LHCN-M2 (cell line): Measurements from ENCODE around the gene FAM124A. TPM values are rescaled to one million over a fixed set of nuclear protein-coding genes. Genes with fewer than 3 reads are reported as not detected.

ENCODE experiments used
- DNase-seq: peaks from one replicate; pipeline ENCODE4 v3.0.0-alpha.2; 2012; ENCODE audit warnings: low read depth
- total RNA-seq: library from RNA; depleted of rRNA; stranded (reverse); fragments of >200 nt; gene quantifications from 2 replicates; pipeline ENCODE4 v1.2.3, GENCODE V29; 2014; rRNA removed

The FAM124A gene
- total RNA-seq, 1 experiment from 2014 or later: not detected

DNA sequence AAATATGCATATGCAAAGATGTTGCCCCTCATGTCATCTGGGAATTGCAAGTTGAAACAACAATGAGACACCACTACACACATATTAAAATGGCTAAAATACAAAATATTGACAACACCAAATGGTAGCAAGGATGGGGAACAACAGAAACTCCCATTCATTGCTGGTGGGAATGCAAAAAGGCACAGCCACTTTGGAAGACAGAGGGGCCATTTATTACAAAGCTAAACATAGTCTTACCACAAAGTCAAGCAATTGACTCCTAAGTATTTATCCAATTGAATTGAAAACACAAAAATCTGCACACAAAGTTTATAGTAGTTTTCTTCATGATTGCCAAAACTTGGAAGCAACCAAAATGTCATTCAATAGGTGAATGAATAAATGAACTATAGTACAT is 111.2 kb downstream of the FAM124A start:
- no peak for DNase-seq

DNA sequence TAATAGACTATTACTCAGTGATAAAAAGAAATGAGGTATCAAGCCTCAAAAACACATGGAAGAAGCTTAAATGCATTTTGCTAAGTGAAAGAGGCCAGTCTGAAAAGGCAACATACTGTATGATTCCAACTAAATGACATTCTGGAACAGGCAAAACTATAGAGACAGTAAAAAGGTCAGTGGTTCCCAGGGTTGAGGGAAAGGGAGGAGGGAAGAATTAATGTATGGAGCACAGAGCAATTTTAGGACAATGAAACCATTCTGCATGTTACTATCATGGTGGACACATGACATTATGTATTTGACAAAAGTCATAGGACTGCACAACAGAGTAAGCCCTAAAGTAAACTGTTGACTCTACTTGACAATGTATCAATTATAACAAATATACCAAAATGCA is 111.6 kb downstream of the FAM124A start:
- no peak for DNase-seq

Other genes starting within 250 kb of the FAM124A start
- not detected in 2 replicates for gene C13orf42, start 111.1 kb upstream of the FAM124A start, total RNA-seq
- not detected in 2 replicates for gene SERPINE3, start 117.3 kb downstream of the FAM124A start, total RNA-seq
- 37.1 and 38.7 TPM in 2 replicates for gene INTS6, start 230.6 kb downstream of the FAM124A start, total RNA-seq